Esophagus squamous epithelium (tissue), 5 donors: Measurements from ENCODE around the gene MRPL38. TPM values are rescaled to one million over a fixed set of nuclear protein-coding genes. Genes with fewer than 3 reads are reported as not detected.
A peak's percentile ranks its signal among the peaks of the same experiment; 100 is the strongest.
"Not testable (repeated sequence)": the region's sequence is repeated elsewhere in the genome, so short reads cannot be mapped to it uniquely, and the experiment has no call there.

ENCODE experiments used
- DNase-seq: peaks from one replicate; lab custom pipeline; 2025; lab: John Stamatoyannopoulos, UW
- H3K27ac ChIP-seq, 4 donors: fragments of 200-600 bp; sonication (generic); one replicate each; pipeline ENCODE4 v1.5.1; 2016 to 2019; ENCODE audit warnings: mild to moderate bottlenecking in 1 of 4
- H3K27me3 ChIP-seq, 4 donors: fragments of 200-600 bp; sonication (generic); 1 replicate in 3 of 4; 2 replicates in 1 of 4; pipeline versions ENCODE4 v1.5.1 to v1.6.0; 2017 to 2021; ENCODE audit warnings: antibody characterized with exemption in 1 of 4
- H3K36me3 ChIP-seq, 3 donors: fragments of 200-600 bp; sonication (generic); one replicate each; pipeline ENCODE4 v1.5.1; 2016 to 2019
- H3K4me1 ChIP-seq, 3 donors: fragments of 200-600 bp; sonication (generic); one replicate each; pipeline ENCODE4 v1.5.1; 2017 to 2019
- H3K4me3 ChIP-seq, 4 donors: fragments of 200-600 bp; sonication (generic); 1 replicate in 3 of 4; 2 replicates in 1 of 4; pipeline ENCODE4 v1.5.1; 2016 to 2019; ENCODE audit warnings: mild to moderate bottlenecking in 2 of 4, moderate library complexity in 1 of 4
- H3K9me3 ChIP-seq, 3 donors: fragments of 200-600 bp; sonication (generic); one replicate each; pipeline ENCODE4 v1.5.1; 2016 to 2019
- POLR2A ChIP-seq, 4 donors: fragments of 450-650 bp; IDR thresholded peaks; one replicate each; pipeline ENCODE4 v1.6.1; 2017; ENCODE audit warnings: antibody characterized with exemption in 4 of 4, mild to moderate bottlenecking in 4 of 4, moderate library complexity in 3 of 4
- WGBS, 2 donors: methylation state at CpG; one replicate each; pipeline ENCODE4 v1.1.5; 2018; 5-methylcytosine and 5-hydroxymethylcytosine counted together
- intact Hi-C: fragments of 100-400 bp; cut with DNase I; formaldehyde crosslinking; loops from one replicate; pipeline ENCODE4 v1.15.0; 2022
- total RNA-seq, 4 donors: library from RNA; depleted of rRNA; stranded (reverse); fragments of >200 nt; gene quantifications; one replicate each; pipeline ENCODE4 v1.1.0, GENCODE V29; 2016
- TF ChIP-seq, protein P1 (sequence below), 6 experiments: fragments of 450-650 bp in 4 of 6; fragments of 200-600 bp in 2 of 6; sonication (generic) in 2 of 6; IDR thresholded peaks; one replicate each; pipeline ENCODE4 v1.5.1; 2016 to 2019; ENCODE audit warnings: antibody characterized with exemption in 6 of 6, mild to moderate bottlenecking in 4 of 6, moderate library complexity in 4 of 6
- donor health status: DM: yes; HTN: yes; CAD: no.

Gene MRPL38
- total RNA-seq, 4 donors from 2014 or later = 40.2 to 49.2 (median 41.0) TPM

DNA sequence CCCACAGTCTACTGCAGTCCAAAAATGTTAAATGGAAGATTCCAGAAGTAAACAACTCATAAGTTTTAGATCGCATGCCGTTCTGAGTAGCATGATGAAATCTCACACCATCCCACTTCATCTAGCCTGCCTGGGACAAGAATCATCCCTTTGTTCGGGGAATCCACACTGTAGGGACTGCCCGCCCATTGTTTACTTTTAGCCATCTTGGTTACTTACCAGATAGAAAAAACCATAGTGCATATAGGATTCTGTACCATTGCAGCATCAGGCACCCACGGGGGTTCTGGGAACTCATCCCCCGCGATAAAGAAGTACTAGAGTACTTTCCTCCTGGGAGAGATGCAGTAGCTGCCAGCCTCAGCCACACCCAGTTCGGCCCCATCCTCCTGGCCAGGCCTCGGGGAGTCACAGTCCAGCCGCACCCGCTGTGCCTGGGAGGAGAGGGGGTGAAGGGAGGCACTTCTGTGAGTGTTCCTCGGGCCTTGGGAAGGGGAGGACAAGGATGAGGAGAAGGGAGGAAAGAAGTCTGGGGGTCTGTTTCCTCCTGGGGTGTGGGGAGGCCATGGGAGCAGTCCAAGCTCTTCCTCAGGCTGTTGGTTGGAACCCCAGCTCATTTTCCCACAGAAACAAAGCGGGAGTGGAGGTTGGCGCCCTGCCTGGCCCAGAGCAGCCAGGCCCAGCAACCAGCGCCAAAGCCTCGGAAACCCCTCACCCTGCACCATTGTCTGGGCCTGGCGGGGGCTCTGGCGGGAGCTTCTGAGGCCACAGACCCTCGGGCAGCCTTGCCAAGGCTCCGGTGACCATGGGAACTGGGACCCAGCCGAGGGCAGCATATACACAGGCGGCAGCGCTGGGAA, 35.2 kb downstream of the MRPL38 start:
- Histone ChIP-seq H3K27me3 (no peaks in the 10 kb centered on the region), H3K4me1 (peaks cover 32 to 76% (median 67%) of the 10 kb centered on the region in 3 donors), H3K4me3 (peak overlapping the region in 3 of 4 donors; percentile 14 to 60 (median 33)), H3K9me3 (no peaks in the 10 kb centered on the region), H3K27ac (peak overlapping the region; percentile 69 to 98 (median 96)), H3K36me3 (peaks cover 2 to 10% (median 8%) of the 10 kb centered on the region in 3 donors)
- intact Hi-C loops = no loop called here
- peak in 1 of 4 donors; percentile 7 for TF ChIP-seq POLR2A (IDR thresholded peaks at IDR 0.05)
- TF ChIP-seq, protein P1, sequence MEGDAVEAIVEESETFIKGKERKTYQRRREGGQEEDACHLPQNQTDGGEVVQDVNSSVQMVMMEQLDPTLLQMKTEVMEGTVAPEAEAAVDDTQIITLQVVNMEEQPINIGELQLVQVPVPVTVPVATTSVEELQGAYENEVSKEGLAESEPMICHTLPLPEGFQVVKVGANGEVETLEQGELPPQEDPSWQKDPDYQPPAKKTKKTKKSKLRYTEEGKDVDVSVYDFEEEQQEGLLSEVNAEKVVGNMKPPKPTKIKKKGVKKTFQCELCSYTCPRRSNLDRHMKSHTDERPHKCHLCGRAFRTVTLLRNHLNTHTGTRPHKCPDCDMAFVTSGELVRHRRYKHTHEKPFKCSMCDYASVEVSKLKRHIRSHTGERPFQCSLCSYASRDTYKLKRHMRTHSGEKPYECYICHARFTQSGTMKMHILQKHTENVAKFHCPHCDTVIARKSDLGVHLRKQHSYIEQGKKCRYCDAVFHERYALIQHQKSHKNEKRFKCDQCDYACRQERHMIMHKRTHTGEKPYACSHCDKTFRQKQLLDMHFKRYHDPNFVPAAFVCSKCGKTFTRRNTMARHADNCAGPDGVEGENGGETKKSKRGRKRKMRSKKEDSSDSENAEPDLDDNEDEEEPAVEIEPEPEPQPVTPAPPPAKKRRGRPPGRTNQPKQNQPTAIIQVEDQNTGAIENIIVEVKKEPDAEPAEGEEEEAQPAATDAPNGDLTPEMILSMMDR (IDR thresholded peaks at IDR 0.05) = no peak
- 30% methylated on average over 11 to 13 of the region's 23 CpGs for WGBS, 2 donors
- DNase-seq = no peak

DNA sequence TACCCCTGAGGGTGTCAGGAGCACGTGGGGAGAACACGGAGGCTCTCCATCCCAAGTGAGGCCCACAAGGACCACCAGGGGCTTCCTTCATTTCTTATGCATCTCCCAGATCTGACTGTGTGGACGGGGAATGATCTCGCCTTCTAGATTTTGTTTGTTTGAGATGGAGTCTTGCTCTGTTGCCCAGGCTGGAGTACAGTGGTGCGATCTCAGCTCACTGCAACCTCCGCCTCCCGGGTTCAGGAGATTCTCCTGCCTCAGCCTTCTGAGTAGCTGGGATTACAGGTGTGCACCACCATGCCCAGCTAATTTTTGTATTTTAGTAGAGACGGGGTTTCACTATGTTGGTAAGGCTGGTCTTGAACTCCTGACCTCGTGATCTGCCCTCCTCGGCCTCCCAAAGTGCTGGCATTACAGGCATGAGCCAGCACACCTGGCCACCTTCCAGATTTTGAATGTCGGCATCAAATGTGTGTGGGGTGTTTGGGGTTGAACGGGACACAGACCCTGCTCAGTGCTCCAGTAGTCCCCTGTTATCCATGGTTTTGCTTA, 35.9 kb downstream of the MRPL38 start:
- H3K27me3 ChIP-seq, H3K36me3 ChIP-seq, intact Hi-C loops, DNase-seq, H3K9me3 ChIP-seq: not testable (repeated sequence)
- Histone ChIP-seq H3K4me3 (peak overlapping the region in 1 of 4 donors; percentile 60), H3K27ac (peak overlapping the region; percentile 69 to 98 (median 96)), H3K4me1 (peaks cover 32 to 76% (median 67%) of the 10 kb centered on the region in 3 donors)
- WGBS, 2 donors = 80 to 93% methylated on average over 2 to 10 of the region's 12 CpGs

DNA sequence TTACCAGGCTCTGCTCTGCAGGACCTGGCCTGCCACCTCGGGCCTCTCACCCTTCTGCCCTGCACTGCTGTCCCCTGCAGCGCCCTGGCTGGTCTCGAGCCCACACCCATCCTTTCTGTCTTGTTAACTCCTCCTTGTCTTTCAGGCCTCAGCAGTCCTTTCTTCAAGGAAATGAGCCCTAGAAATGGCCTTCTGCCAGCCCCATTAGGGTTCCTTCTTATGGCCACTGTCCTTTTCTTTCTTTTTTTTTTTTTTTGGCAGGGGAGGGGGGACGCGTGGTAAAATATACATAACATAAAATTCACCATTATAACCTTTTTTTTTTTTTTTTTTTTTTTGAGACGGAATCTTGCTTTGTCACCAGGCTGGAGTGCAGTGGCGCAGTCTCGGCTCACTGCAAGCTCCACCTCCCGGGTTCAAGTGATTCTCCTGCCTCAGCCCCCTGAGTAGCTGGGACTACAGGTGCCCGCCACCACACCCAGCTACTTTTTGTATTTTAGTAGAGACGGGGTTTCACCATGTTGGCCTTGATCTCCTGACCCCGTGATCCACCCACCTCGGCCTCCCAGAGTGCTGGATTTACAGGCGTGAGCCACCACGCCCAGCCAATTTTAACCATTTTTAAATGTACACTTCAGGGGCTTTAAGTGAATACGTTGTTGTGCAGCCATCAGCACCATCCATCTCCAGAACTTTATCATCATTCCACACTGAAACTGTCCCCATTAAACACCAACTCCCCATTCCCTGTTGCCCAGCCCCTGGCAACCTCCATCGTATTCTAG, 39.1 kb downstream of the MRPL38 start:
- WGBS, 2 donors = 72 to 76% methylated on average over 13 to 17 of the region's 17 CpGs
- intact Hi-C loops, DNase-seq, H3K9me3 ChIP-seq, H3K4me3 ChIP-seq, H3K27me3 ChIP-seq, H3K36me3 ChIP-seq: not testable (repeated sequence)
- peaks cover 19 to 63% (median 46%) of the 10 kb centered on the region in 3 donors for H3K4me1 ChIP-seq
- H3K27ac ChIP-seq = peak overlapping the region; percentile 66 to 81 (median 72)

DNA sequence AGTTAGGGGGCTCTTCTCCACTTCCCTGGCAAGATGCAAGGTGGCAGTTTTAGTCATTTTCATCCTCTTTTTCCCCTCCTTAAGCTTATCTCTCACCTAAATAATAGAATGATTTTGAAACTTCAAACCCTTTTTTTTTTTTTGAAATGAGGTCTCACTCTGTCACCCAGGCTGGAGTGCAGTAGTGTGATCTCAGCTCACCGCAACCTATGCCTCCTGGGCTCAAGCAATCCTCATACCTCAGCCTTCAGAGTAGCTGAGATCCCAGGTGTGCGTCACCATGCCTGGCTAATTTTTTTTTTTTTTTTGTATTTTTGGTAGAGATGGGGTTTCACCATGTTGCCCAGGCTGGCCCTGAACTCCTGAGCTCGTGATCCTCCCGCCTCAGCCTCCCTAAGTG, 39.8 kb downstream of the MRPL38 start:
- Histone ChIP-seq H3K27ac (peak overlapping the region; percentile 66 to 87 (median 77)), H3K4me1 (peaks cover 15 to 56% (median 39%) of the 10 kb centered on the region in 3 donors)
- H3K36me3 ChIP-seq, DNase-seq, H3K27me3 ChIP-seq, H3K4me3 ChIP-seq, intact Hi-C loops, H3K9me3 ChIP-seq: not testable (repeated sequence)
- WGBS, 2 donors = 47 to 71% methylated on average over 3 to 4 of the region's 4 CpGs

DNA sequence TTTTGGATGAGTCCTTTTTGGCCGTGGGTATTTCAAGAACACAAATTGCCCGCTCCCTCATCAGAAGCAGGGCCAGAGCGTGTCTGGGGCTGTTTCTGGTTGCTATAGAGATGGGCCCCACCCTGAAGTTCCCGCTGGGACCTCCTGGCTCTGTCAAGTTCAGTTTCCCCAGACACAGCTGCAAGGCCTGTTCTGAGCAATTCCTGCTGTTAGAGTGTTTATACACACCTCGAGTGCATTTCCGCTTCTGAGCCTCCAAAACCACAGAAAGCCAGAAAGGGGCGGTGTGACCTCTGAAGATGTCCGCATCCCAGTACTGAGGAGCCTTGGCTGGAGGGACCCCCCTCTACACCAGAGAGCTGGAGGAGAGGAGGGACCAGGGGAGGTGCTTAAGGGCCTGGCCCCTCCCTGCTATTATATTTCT, 40.2 kb downstream of the MRPL38 start:
- intact Hi-C loops = no loop called here
- H3K4me3 ChIP-seq = peak overlapping the region in 1 of 4 donors; percentile 0
- WGBS, 2 donors = 0 to 13% methylated on average over 3 of the region's 8 CpGs
- no peaks in the 10 kb centered on the region for H3K27me3 ChIP-seq
- H3K27ac ChIP-seq = peak overlapping the region; percentile 66 to 87 (median 77)
- no peaks in the 10 kb centered on the region for H3K9me3 ChIP-seq
- peaks cover 12 to 52% (median 35%) of the 10 kb centered on the region in 3 donors for H3K4me1 ChIP-seq
- TF ChIP-seq, protein P1 (IDR thresholded peaks at IDR 0.05) = peak in 1 of 6 experiments; percentile 22
- no peak for TF ChIP-seq POLR2A (IDR thresholded peaks at IDR 0.05)
- no peak for DNase-seq
- no peaks in the 10 kb centered on the region for H3K36me3 ChIP-seq

DNA sequence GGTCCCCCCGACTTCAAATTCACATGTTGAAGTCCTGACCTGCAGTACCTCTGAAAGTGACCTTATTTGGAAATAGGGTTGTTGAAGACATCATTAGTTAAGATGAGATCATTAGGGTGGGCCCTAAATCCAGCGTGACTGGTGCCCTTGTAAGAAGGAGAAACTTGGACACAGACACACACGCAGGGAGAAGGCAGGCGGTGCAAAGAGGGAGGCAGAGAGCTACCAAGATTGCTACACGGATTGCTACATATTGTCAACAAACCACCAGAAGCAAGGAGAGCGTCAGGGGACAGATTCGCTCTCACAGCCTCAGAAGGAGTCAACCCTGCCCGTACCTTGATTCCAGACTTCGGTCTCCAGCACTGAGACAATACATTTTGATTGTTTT, 42.8 kb downstream of the MRPL38 start:
- TF ChIP-seq, protein P1 (IDR thresholded peaks at IDR 0.05) = no peak
- TF ChIP-seq POLR2A (IDR thresholded peaks at IDR 0.05) = peak in 1 of 4 donors; percentile 25
- Histone ChIP-seq H3K36me3 (no peaks in the 10 kb centered on the region), H3K4me1 (peaks cover 12 to 56% (median 27%) of the 10 kb centered on the region in 3 donors), H3K27me3 (no peaks in the 10 kb centered on the region), H3K9me3 (no peaks in the 10 kb centered on the region), H3K4me3 (no peak overlapping the region), H3K27ac (peak overlapping the region; percentile 43 to 81 (median 72))
- WGBS, 2 donors = 64% methylated on average over 9 of the region's 9 CpGs
- intact Hi-C loops = no loop called here
- DNase-seq = no peak

DNA sequence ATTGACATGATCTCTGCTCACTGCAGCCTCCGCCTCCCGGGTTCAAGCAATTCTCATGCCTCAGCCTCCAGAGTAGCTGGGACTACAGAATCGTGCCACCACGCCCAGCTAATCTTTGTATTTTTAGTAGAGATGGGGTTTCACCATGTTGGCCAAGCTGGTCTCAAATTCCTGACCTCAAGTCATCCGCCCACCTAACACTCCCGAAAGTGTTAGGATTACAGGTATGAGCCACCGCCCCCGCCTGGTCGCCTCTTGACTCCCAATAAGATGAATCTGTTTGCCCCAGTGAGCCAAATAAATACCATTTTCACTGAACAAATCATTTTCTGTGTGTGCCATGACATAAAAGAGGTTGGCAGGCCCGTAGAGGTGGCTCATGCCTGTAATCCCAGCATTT, 45.3 kb downstream of the MRPL38 start:
- intact Hi-C loops, H3K27me3 ChIP-seq: not testable (repeated sequence)
- WGBS, 2 donors = 64 to 66% methylated on average over 10 of the region's 10 CpGs

More for the DNA sequence above, 45.3 kb downstream of the MRPL38 start:
- H3K9me3 ChIP-seq, DNase-seq, H3K36me3 ChIP-seq, H3K4me3 ChIP-seq: not testable (repeated sequence)
- Histone ChIP-seq H3K27ac (peak overlapping the region; percentile 39 to 72 (median 41)), H3K4me1 (peaks cover 10 to 60% (median 25%) of the 10 kb centered on the region in 3 donors)
